ENCODE data around the gene CLDN11.
A peak's percentile ranks its signal among the peaks of the same experiment; 100 is the strongest.

CLDN11 gene

DNA sequence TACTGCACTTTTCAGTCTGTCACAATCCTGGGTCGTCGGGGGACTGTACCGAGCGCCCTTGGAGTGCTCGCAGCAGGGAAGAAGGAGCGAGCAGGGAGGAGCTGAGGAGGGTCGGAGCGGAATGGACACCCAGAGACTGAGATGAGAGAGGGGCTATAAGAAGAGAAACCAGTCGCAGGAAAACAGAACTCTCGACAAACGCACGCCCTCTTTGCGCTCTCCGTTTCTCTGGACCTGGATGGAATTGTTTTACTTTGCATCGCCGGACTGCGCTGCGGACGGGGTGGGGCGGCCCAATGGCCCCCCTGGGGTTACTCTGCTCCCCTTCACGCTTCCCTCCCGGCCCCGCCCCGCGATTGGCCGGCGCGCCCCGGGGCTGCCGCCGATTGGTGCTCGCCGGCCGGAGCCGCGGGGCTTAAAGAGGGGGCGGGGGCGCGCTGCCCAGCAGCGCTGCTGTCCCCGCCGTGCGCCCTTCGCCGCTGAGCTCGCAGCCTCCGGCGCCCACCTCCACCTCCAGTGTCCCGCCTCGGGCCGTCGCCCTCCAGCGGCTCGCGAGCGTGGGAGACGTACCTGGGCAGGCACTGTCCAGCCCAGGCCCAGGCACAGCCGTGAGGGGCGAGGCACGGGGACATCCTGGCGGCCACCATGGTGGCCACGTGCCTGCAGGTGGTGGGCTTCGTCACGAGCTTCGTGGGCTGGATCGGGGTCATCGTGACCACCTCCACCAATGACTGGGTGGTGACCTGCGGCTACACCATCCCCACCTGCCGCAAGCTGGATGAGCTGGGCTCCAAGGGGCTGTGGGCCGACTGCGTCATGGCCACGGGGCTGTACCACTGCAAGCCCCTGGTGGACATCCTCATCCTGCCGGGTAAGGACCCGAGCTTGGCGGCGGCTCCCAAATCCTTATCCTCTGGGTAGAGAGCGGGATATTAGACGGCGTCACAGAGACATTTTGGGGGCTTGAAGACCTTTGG lies at the start of gene CLDN11:
Gene CLDN11 (plus strand): TSS at position 447 of the 977 bp plus-strand sequence. CDS start 199 bp downstream, at position 646.
- DNase-seq (ENCODE audit: low read depth): no peak

GRCh38 chr3:170368921-170369320 lies 49.7 kb upstream of the CLDN11 start:
- DNase-seq (ENCODE audit: low read depth): no peak

DNA sequence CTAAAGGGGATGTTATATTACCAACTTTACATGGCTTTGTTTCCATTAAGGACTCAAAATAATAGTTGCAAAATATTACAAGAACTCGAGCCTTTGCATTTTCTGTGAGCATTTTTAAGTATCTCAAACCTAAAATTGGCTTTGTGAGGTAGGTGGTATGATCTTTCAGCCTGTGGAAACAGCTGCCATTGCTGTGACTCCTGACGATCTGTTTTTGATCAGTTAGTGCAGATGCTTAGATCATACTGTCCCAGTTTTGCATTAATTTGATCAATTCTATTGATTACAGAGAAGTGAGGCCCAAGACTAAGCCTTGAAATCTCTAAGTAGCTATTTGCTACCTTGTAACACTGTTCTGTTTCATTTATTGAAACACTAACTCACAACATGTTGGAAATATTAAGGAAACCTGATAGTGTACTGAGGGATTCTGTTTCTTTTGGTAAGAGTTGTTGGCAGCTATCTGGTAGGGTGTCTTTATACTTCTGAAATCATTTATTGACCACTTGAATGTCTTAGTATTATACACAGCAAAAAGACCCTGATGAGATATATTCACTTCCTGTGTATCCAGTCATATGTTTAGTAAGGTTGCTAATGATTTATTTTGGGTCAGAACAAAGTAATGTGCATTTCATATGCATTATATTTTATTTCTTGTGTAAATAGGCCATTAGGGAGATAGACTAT lies 46.3 kb upstream of the CLDN11 start:
- DNase-seq (ENCODE audit: low read depth): no peak

DNA sequence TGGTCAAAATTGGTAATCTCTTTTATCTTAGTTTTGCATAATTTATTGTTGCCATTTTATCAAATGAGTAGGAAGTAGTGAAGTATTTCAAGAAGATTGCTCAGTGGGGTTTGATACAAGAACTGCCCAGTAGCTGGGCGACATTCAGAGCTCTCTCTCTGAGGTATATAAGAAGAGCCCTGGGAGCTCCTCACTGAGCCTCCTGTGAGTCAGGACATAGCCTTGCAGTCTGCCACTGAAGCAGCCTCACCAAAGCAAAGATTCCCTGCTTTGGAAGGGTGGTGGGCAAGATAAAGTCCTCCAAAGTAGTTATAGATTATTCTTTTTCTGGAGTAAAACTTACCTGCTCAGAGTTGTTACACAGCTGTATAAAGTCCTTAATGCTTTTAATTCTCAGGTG lies 35.1 kb upstream of the CLDN11 start:
- no peak for DNase-seq (ENCODE audit: low read depth)

GRCh38 chr3:170386468-170386867 lies 32.2 kb upstream of the CLDN11 start:
- DNase-seq (ENCODE audit: low read depth): no peak

GRCh38 chr3:170387950-170388349 lies 30.7 kb upstream of the CLDN11 start:
- DNase-seq (ENCODE audit: low read depth): no peak

DNA sequence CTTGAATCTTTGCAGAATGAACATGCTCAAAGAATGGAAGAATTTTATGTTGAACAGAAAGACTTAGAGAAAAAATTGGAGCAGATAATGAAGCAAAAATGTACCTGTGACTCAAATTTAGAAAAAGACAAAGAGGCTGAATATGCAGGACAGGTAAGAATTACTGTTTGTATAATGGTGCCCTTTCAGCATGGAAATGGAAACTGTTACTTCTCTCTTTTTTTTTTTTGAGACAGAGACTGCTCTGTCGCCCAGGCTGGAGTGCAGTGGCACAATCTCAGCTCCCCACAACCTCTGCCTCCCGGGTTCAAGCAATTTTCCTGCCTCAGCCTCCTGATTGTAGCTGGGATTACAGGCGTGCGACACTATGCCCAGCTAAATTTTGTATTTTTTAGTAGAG lies 27.6 kb upstream of the CLDN11 start:
- DNase-seq (ENCODE audit: low read depth): no peak

DNA sequence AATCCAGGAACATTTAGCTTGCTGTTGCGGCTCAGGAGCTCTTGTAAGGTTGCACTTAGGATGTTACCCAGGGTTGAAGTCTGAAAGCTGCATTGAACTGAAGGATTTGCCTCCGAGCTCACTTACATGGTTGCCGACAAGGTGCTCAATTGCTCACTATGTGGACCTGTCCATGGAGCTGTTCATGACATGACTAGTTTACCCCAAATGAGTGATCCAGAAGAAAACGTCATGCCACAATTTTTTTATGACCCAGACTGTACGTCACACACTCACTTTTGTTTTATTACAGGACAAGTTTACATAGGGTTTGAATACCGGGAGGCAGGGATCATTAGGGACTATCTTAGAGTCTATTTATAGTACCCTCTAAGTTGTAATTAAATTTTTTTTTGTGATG lies 21.0 kb upstream of the CLDN11 start:
- DNase-seq (ENCODE audit: low read depth): no peak

GRCh38 chr3:170405101-170405500 lies 13.6 kb upstream of the CLDN11 start:
- no peak for DNase-seq (ENCODE audit: low read depth)

- DNase-seq (ENCODE audit: low read depth): no peak
These were observed 8.1 kb upstream of the CLDN11 start for GRCh38 chr3:170410428-170411029.

DNA sequence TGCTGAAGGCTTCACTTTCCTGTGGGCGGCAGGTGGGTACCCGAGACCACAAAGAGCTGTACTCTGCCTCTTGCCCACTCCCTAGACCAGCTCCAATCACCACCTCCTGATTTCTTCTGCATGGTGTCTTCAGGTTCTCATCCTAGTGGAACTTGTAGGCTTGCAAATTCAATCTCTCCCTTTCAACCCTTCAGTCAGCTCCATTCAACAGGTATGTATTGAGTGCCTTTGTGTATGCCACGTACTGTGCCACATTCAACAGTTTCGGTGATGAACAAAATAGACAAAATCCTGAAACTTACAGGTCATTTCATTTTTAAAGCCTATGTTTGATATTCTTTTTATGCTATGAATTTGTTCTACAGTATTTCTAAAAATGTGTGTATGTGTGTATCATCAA lies 5.4 kb upstream of the CLDN11 start:
- no peak for DNase-seq (ENCODE audit: low read depth)

GRCh38 chr3:170414202-170414663 lies 4.4 kb upstream of the CLDN11 start:
- DNase-seq (ENCODE audit: low read depth): peak; percentile 5

DNA sequence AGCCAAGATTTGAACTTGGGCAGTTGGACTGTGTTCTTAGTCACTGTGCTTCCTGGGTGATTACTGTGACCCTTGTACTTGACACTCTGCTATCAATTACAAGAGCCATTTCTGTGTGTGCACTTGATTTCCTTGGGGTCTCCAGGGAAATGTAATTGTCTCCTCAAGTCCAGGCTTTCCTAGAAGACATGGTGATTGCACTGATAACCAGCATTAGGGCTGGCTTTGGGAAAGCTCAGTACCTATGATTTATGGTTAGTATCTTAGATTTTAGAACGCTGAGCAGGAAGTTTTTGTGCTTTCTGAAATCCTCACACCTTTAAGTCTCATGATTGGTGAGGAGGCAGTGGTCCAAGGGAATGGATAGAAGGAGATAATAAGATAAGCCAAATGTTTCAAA lies 1.6 kb upstream of the CLDN11 start:
- no peak for DNase-seq (ENCODE audit: low read depth)

GRCh38 chr3:170419557-170420087 lies 954 bp downstream of the CLDN11 start:
- DNase-seq (ENCODE audit: low read depth): no peak

DNA sequence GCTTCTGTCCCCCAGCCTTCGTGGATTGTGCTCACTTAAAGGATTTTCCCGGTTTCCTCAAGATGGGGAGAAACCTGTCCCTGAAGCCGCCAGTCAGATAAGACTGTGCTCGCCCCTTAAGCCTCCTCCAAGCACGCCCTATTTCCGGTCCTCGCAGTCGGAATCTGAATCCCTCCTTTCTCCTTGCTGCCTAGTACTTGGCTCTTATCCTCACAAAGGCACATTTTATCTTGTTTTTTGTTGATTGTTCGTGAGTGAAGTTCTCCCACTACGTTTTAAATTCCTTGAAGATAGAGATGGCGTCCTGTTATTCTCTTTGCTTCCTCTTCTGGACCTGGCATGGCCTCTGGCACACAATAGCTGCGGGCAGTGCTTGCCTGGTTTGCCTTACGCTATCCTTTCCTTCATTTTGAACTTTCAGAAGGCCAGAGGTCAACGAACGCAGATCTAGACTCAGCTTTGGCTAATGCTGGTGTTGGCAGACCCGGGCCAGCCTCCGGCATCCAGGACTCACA lies 1.7 kb downstream of the CLDN11 start:
- DNase-seq (ENCODE audit: low read depth): no peak

- no peak for DNase-seq (ENCODE audit: low read depth)
These were observed 2.5 kb downstream of the CLDN11 start for GRCh38 chr3:170421111-170421641.

DNA sequence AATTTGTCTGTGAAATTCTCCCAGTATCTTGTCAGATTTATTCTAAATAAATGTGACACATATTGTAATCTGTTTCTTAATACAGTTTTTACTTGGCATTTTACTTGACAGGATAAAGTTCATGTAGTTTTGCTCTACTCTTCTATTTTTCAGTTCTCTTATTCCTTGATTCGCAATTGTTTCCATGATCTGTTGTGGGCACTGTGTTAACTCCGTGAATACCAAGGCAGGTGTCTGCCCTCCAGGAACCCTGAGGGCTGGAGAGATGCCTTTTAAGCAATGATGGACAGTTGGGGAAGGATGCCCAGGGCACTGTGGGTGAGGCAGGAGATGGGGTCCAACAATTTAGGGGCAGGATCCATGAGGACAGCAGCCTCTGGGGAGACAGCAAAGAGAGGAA lies 3.1 kb downstream of the CLDN11 start:
- DNase-seq (ENCODE audit: low read depth): no peak

DNA sequence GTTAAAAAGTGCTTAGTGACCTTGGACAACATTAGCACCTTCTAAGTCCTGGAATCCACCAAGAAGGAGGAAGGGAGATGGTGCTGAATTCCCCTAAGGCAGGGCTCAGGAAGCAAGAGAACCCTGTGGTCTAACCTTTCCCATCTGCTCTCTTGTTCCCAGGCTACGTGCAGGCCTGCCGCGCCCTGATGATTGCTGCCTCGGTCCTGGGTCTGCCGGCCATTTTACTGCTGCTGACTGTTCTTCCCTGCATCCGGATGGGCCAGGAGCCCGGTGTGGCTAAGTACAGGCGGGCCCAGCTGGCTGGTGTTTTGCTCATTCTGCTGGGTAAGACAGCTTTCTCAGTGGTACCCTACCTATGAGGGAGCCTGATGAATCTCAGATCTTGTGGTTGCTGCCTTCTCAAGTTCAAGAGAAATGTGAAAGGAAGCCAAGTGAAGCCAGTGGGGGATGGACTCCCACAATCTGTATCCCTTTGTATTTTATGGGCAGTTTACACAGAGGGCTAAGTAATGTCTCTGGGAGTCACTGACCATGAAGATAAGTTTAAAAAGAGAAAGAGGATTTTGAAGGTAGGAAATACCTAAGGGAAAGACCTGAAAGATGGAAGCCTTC lies 4.4 kb downstream of the CLDN11 start:
- DNase-seq (ENCODE audit: low read depth): no peak

GRCh38 chr3:170424879-170425278 lies 6.2 kb downstream of the CLDN11 start:
- DNase-seq (ENCODE audit: low read depth): no peak

DNA sequence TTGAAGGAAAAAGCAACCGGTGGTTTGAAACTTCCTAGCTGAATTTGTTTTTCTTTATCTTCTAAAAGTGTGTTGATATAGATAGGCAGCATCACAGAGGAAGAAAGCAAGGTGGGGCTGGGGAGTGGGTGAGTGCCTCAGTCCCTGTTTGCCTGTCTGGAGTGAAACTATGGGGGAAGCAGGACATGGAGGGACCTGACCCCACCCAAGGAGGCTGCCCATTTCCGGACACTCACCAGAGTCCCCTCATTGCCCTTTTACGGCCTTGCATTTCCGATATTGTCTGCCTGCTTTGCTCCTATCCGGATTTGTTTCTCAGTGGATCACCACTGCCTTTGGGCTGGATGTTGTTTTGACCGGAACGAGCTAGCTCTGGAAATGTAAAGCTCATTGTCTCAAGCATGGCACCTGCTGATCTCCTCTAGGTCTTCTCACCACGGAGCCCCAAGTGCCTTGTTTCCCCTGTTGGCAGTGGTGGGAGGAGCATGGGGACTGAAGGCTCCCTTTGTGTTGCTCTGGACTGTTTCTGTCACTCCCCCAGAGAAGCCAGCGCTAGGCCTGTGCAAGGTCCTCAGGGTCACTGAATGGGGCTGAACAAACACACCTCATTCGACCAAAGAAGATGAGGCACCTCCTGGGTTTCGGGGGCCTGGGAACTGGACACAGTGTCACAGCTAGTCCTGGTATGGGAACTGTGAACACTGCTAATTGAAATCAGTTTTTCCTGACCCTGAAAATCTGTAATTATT lies 7.0 kb downstream of the CLDN11 start:
- no peak for DNase-seq (ENCODE audit: low read depth)

All from stimulated activated CD4-positive, alpha-beta T cell treated with anti-CD3 and anti-CD28 coated beads, Interleukin-2, amount 100 ng/mL, for 4 hours (primary cell).